ENCODE data around the gene TBCEL. TPM values are rescaled to one million over a fixed set of nuclear protein-coding genes. Genes with fewer than 3 reads are reported as not detected.

Gene TBCEL
- total RNA-seq, 1 donor from 2014 or later, result 9.2 TPM

DNA sequence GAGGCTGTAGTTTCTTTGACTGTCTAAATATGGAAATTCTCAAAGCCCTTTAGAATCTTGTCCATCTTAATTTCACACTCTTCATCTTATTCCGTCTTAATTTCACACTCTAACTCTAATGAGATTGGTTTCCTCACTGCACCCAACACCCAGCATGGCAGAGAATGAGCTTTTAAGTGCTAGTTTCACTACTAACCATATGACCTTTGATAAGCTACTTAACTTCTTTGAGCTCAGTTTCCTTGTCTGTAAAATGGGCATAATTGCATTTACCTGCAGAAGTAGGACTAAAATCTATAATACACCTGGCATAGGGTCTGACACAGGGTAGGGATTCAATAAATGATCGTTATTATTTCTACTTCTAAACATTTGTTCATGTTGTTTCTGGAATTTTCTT, 30.4 kb downstream of the TBCEL start:
- no peaks in the 10 kb centered on the region for H3K9me3 Mint-ChIP-seq
- H3K4me3 Mint-ChIP-seq (ENCODE audit: low read depth), result no peak overlapping the region
- intact Hi-C loops (cut with micrococcal nuclease), result no loop called here
- peaks cover 10% of the 10 kb centered on the region for H3K4me1 Mint-ChIP-seq (ENCODE audit: low read depth)
- peaks cover 36% of the 10 kb centered on the region for H3K36me3 Mint-ChIP-seq (ENCODE audit: low read depth)
- H3K27me3 Mint-ChIP-seq (ENCODE audit: low read depth), result no peaks in the 10 kb centered on the region
- DNase-seq (ENCODE audit: low spot score), result no peak
- H3K27ac Mint-ChIP-seq, result no peak overlapping the region

- DNase-seq (ENCODE audit: low spot score), result no peak
- Mint-ChIP-seq H3K27me3 (ENCODE audit: low read depth) (no peaks in the 10 kb centered on the region), H3K36me3 (ENCODE audit: low read depth) (peaks cover 42% of the 10 kb centered on the region), H3K4me1 (ENCODE audit: low read depth) (peaks cover 15% of the 10 kb centered on the region), H3K9me3 (no peaks in the 10 kb centered on the region), H3K27ac (no peak overlapping the region), H3K4me3 (ENCODE audit: low read depth) (no peak overlapping the region)
- intact Hi-C loops (cut with micrococcal nuclease), result no loop called here
Observed at GRCh38 chr11:121055076-121055475, 31.2 kb downstream of the TBCEL start.

- no peak for DNase-seq (ENCODE audit: low spot score)
- Mint-ChIP-seq H3K9me3 (no peaks in the 10 kb centered on the region), H3K4me3 (ENCODE audit: low read depth) (no peak overlapping the region), H3K27me3 (ENCODE audit: low read depth) (no peaks in the 10 kb centered on the region), H3K4me1 (ENCODE audit: low read depth) (peaks cover 13% of the 10 kb centered on the region), H3K36me3 (ENCODE audit: low read depth) (peaks cover 55% of the 10 kb centered on the region), H3K27ac (no peak overlapping the region)
- intact Hi-C loops (cut with micrococcal nuclease), result loop anchor here (2.0 kb wide), 1 partner anchor 21 kb away; no protein-coding TSS in a partner anchor
Observed at GRCh38 chr11:121057922-121058321, 34.0 kb downstream of the TBCEL start.

GRCh38 chr11:121058941-121059340, 35.0 kb downstream of the TBCEL start:
- intact Hi-C loops (cut with micrococcal nuclease), result loop anchor here (2.0 kb wide), 1 partner anchor 22 kb away; no protein-coding TSS in a partner anchor
- no peaks in the 10 kb centered on the region for H3K27me3 Mint-ChIP-seq (ENCODE audit: low read depth)
- no peak overlapping the region for H3K27ac Mint-ChIP-seq
- peaks cover 13% of the 10 kb centered on the region for H3K4me1 Mint-ChIP-seq (ENCODE audit: low read depth)
- no peak overlapping the region for H3K4me3 Mint-ChIP-seq (ENCODE audit: low read depth)
- H3K36me3 Mint-ChIP-seq (ENCODE audit: low read depth), result peaks cover 55% of the 10 kb centered on the region
- DNase-seq (ENCODE audit: low spot score), result no peak
- H3K9me3 Mint-ChIP-seq, result no peaks in the 10 kb centered on the region

GRCh38 chr11:121059605-121060004, 35.7 kb downstream of the TBCEL start:
- H3K4me3 Mint-ChIP-seq (ENCODE audit: low read depth), result no peak overlapping the region
- H3K36me3 Mint-ChIP-seq (ENCODE audit: low read depth), result peaks cover 51% of the 10 kb centered on the region
- no peak overlapping the region for H3K27ac Mint-ChIP-seq
- no peak for DNase-seq (ENCODE audit: low spot score)
- no peaks in the 10 kb centered on the region for H3K9me3 Mint-ChIP-seq
- intact Hi-C loops (cut with micrococcal nuclease), result loop anchor here (2.0 kb wide), 1 partner anchor 23 kb away; no protein-coding TSS in a partner anchor
- H3K27me3 Mint-ChIP-seq (ENCODE audit: low read depth), result no peaks in the 10 kb centered on the region
- H3K4me1 Mint-ChIP-seq (ENCODE audit: low read depth), result peaks cover 10% of the 10 kb centered on the region

DNA sequence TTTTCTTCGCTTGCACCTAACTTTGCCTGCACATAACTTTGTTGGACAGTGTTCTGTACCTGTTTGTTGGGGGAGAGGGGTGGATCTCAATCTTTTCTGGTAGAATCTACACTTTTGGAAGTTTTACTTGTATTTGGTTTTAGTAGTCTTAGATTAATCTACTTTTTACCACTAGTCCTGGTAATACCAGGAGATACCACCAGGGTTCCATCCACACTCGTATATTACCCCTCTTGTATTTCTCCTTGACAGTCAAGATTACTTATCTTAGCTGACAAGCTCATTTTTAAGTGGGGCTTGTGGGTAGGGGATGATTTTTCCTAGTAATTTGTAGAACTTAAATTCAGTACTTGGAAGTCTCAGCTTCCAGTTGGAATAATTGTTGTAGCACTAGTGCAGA, 39.8 kb downstream of the TBCEL start:
- intact Hi-C loops (cut with micrococcal nuclease), result no loop called here
- H3K4me3 Mint-ChIP-seq (ENCODE audit: low read depth), result no peak overlapping the region
- H3K9me3 Mint-ChIP-seq, result no peaks in the 10 kb centered on the region
- H3K27ac Mint-ChIP-seq, result no peak overlapping the region
- peaks cover 7% of the 10 kb centered on the region for H3K4me1 Mint-ChIP-seq (ENCODE audit: low read depth)
- DNase-seq (ENCODE audit: low spot score), result no peak
- no peaks in the 10 kb centered on the region for H3K27me3 Mint-ChIP-seq (ENCODE audit: low read depth)
- H3K36me3 Mint-ChIP-seq (ENCODE audit: low read depth), result peaks cover 37% of the 10 kb centered on the region

- Mint-ChIP-seq H3K27me3 (ENCODE audit: low read depth) (no peaks in the 10 kb centered on the region), H3K4me3 (ENCODE audit: low read depth) (no peak overlapping the region), H3K9me3 (peaks cover 4% of the 10 kb centered on the region), H3K36me3 (ENCODE audit: low read depth) (peaks cover 39% of the 10 kb centered on the region), H3K27ac (no peak overlapping the region), H3K4me1 (ENCODE audit: low read depth) (peaks cover 3% of the 10 kb centered on the region)
- intact Hi-C loops (cut with micrococcal nuclease), result no loop called here
- no peak for DNase-seq (ENCODE audit: low spot score)
Observed at GRCh38 chr11:121066623-121067022, 42.7 kb downstream of the TBCEL start.

DNA sequence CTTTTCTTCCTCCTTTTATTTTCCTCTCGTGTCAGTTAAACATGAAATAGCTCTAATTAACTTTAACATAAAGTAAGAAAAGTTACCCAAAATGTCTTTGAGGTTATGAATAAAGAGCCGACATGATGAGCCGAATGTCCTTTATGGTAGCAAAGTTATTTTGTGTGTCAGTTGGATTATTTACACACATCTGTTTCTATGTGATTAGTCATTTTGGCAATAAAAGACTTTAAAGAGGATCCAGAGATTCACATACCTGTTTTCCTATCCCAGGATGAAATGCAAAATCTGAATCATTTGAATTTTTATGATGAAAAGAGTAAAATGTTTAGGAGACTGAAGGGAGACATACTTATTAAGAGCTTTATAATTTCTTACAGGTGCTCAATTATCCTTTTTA, 43.1 kb downstream of the TBCEL start:
- no peak for DNase-seq (ENCODE audit: low spot score)
- intact Hi-C loops (cut with micrococcal nuclease), result no loop called here
- Mint-ChIP-seq H3K4me1 (ENCODE audit: low read depth) (peaks cover 3% of the 10 kb centered on the region), H3K9me3 (peaks cover 4% of the 10 kb centered on the region), H3K27ac (no peak overlapping the region), H3K27me3 (ENCODE audit: low read depth) (no peaks in the 10 kb centered on the region), H3K4me3 (ENCODE audit: low read depth) (no peak overlapping the region), H3K36me3 (ENCODE audit: low read depth) (peaks cover 38% of the 10 kb centered on the region)

GRCh38 chr11:121067453-121067852, 43.6 kb downstream of the TBCEL start:
- Mint-ChIP-seq H3K27ac (no peak overlapping the region), H3K4me3 (ENCODE audit: low read depth) (no peak overlapping the region), H3K9me3 (peaks cover 4% of the 10 kb centered on the region), H3K4me1 (ENCODE audit: low read depth) (peaks cover 3% of the 10 kb centered on the region), H3K27me3 (ENCODE audit: low read depth) (no peaks in the 10 kb centered on the region), H3K36me3 (ENCODE audit: low read depth) (peaks cover 34% of the 10 kb centered on the region)
- intact Hi-C loops (cut with micrococcal nuclease), result no loop called here
- no peak for DNase-seq (ENCODE audit: low spot score)

DNA sequence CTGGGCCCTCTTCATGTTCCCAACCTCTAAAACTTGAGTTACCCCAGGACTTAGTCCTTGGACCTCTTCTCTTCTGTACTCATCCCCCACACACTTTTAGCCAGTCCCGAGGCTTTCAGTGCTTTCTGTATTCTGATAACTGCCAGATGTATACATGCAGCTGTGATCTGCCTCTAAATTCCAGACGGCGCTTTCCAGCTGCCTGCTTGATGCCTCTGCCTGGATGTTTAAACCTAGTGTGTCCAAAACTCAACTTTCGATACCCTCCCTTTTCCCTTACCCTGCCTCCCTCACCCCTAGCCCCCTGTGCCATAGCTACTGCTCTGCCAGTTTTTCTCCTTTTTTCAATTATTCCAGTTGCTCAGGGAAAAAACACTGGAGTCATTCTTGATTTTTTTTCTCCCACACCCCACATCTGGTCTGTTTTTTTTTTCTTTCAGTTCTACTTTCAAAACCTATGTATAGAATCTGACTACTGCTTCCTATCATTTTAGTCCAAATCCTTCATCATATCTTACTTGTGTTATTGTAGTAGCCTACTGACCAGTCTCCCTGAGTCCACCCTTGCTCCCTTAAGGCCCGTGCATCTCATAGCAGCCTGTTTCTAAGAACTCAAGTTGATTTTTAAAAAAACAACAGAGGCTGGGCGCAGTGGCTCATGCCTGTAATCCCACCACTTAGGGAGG, 44.2 kb downstream of the TBCEL start:
- no peak overlapping the region for H3K4me3 Mint-ChIP-seq (ENCODE audit: low read depth)
- H3K27ac Mint-ChIP-seq, result no peak overlapping the region
- H3K9me3 Mint-ChIP-seq, result peaks cover 4% of the 10 kb centered on the region
- H3K4me1 Mint-ChIP-seq (ENCODE audit: low read depth), result peaks cover 3% of the 10 kb centered on the region
- H3K27me3 Mint-ChIP-seq (ENCODE audit: low read depth), result no peaks in the 10 kb centered on the region
- peaks cover 31% of the 10 kb centered on the region for H3K36me3 Mint-ChIP-seq (ENCODE audit: low read depth)
- intact Hi-C loops (cut with micrococcal nuclease), result no loop called here
- DNase-seq (ENCODE audit: low spot score), result no peak

- Mint-ChIP-seq H3K9me3 (peaks cover 4% of the 10 kb centered on the region), H3K36me3 (ENCODE audit: low read depth) (peaks cover 26% of the 10 kb centered on the region), H3K27me3 (ENCODE audit: low read depth) (no peaks in the 10 kb centered on the region), H3K27ac (no peak overlapping the region), H3K4me3 (ENCODE audit: low read depth) (no peak overlapping the region), H3K4me1 (ENCODE audit: low read depth) (peaks cover 3% of the 10 kb centered on the region)
- intact Hi-C loops (cut with micrococcal nuclease), result no loop called here
- no peak for DNase-seq (ENCODE audit: low spot score)
Observed at GRCh38 chr11:121068787-121069186, 44.9 kb downstream of the TBCEL start.

DNA sequence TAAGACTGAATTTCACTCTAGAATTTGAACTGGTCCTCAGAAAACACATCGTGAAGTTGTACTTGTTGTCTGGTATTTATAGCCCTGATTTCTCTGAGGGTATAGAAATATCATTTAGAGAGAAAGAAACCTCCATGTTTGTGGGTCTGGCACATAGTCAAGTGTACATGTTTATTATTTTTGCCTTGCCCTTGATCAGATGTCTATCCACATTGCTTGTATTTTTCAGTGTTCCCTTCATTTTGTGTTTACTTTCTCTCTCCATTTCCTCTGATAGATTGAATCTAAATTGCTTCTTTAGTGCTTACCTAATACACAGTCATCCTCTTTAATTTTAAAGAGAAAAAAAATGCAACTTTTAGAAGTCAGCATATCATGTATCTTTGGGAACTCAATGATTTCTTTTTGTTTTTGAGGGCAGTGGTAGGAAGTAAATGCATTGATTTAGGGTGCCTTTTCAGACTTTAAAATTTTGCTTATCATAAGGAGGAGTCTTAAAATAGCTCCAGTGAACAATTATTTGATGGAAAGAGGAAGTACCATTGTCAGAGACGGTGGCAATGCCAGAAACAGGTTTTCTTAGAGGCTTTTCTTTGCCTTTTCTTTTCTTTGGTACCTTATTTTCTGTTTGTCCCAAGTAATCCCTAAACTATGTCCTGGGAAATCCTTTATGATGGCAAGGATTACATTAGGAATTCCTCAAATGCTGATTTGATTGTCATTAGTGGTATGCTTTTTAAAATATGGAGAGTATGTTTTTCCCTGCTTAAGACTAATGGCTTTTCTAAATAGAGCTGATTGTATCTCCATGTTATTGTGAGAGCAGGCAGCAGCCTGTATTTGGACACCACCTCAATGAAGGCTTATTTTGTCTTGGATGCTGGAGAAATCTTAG, 47.3 kb downstream of the TBCEL start:
- intact Hi-C loops (cut with micrococcal nuclease), result no loop called here
- no peak overlapping the region for H3K4me3 Mint-ChIP-seq (ENCODE audit: low read depth)
- H3K4me1 Mint-ChIP-seq (ENCODE audit: low read depth), result peaks cover 3% of the 10 kb centered on the region
- DNase-seq (ENCODE audit: low spot score), result no peak
- H3K27me3 Mint-ChIP-seq (ENCODE audit: low read depth), result no peaks in the 10 kb centered on the region
- no peak overlapping the region for H3K27ac Mint-ChIP-seq
- H3K36me3 Mint-ChIP-seq (ENCODE audit: low read depth), result peaks cover 22% of the 10 kb centered on the region
- H3K9me3 Mint-ChIP-seq, result peaks cover 4% of the 10 kb centered on the region

GRCh38 chr11:121071846-121072450, 48.0 kb downstream of the TBCEL start:
- intact Hi-C loops (cut with micrococcal nuclease), result no loop called here
- peaks cover 3% of the 10 kb centered on the region for H3K4me1 Mint-ChIP-seq (ENCODE audit: low read depth)
- no peak for DNase-seq (ENCODE audit: low spot score)
- no peak overlapping the region for H3K27ac Mint-ChIP-seq
- no peak overlapping the region for H3K4me3 Mint-ChIP-seq (ENCODE audit: low read depth)
- peaks cover 4% of the 10 kb centered on the region for H3K9me3 Mint-ChIP-seq
- no peaks in the 10 kb centered on the region for H3K27me3 Mint-ChIP-seq (ENCODE audit: low read depth)
- peaks cover 22% of the 10 kb centered on the region for H3K36me3 Mint-ChIP-seq (ENCODE audit: low read depth)

Measured in activated T-helper 2 cell treated with anti-CD3 and anti-CD28 coated beads, Interferon-gamma antibody, Interleukin-2, Interleukin-4, amounts not matched to agents 10 μg/mL and 5 μg/mL and 100 μg/mL, durations not matched to agents 14 hours and 24 hours and 36 hours (primary cell).